B cell (primary cell): ENCODE measurements around the gene CELA2A.

Experiments
- EZH2 ChIP-seq: IDR thresholded peaks from 2 replicates; pipeline ENCODE4 v1.6.1; 2012; ENCODE audit warnings: borderline replicate concordance, low read depth, mild to moderate bottlenecking, moderate library complexity, low read length; ENCODE audit not compliant: insufficient read depth, poor library complexity, severe bottlenecking
- TF ChIP-seq, protein P1 (sequence below): fragments of 200-600 bp; IDR thresholded peaks from one replicate; pipeline ENCODE4 v1.8.0; 2022; ENCODE audit warnings: antibody characterized with exemption, mild to moderate bottlenecking

DNA sequence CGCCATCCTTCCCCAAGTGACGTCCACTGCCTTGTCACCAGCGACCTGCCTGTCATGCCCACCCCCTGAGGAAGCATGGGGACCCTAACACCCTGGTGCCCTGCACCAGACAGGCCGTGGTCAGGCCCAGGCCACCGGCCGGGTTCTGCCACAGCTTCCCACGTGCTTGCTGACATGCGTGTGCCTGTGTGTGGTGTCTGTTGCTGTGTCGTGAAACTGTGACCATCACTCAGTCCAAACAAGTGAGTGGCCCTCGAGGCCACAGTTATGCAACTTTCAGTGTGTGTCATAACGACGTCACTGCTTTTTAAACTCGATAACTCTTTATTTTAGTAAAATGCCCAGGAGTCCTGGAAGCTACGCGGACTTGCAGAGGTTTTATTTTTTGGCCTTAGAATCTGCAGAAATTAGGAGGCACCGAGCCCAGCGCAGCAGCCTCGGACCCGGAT, 26.8 kb upstream of the CELA2A start:
- TF ChIP-seq, protein P1, sequence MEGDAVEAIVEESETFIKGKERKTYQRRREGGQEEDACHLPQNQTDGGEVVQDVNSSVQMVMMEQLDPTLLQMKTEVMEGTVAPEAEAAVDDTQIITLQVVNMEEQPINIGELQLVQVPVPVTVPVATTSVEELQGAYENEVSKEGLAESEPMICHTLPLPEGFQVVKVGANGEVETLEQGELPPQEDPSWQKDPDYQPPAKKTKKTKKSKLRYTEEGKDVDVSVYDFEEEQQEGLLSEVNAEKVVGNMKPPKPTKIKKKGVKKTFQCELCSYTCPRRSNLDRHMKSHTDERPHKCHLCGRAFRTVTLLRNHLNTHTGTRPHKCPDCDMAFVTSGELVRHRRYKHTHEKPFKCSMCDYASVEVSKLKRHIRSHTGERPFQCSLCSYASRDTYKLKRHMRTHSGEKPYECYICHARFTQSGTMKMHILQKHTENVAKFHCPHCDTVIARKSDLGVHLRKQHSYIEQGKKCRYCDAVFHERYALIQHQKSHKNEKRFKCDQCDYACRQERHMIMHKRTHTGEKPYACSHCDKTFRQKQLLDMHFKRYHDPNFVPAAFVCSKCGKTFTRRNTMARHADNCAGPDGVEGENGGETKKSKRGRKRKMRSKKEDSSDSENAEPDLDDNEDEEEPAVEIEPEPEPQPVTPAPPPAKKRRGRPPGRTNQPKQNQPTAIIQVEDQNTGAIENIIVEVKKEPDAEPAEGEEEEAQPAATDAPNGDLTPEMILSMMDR = no peak
- TF ChIP-seq EZH2 = no peak
